Measurements from ENCODE around the gene BFSP1. TPM values are rescaled to one million over a fixed set of nuclear protein-coding genes. Genes with fewer than 3 reads are reported as not detected.

BFSP1 gene
- total and polyA plus RNA-seq, 2 donors from 2014 or later: 1.3 to 2.1 TPM

DNA sequence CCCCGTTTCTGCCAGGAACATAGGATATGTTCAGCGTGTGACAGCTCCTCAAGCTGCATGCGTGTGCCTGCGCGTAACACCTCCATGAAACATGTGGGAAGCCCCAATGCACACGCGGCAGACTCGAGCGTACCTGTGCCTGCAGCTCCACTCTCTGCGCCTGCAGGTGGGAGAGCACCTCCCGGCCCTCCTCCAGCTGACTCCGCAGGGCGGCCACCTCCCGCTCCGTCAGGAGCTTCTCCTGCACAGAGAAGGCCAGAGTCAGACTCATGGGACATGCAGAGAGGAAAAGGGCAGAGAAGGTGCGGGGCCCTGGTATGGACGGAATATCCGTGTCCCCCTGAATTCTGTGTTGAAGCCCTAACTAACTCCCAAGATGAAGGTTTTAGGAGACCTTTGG is 22.4 kb downstream of the BFSP1 start:
- H3K9ac ChIP-seq (ENCODE audit: low read length in 3 of 3): no peak overlapping the region
- TF ChIP-seq, protein P1, sequence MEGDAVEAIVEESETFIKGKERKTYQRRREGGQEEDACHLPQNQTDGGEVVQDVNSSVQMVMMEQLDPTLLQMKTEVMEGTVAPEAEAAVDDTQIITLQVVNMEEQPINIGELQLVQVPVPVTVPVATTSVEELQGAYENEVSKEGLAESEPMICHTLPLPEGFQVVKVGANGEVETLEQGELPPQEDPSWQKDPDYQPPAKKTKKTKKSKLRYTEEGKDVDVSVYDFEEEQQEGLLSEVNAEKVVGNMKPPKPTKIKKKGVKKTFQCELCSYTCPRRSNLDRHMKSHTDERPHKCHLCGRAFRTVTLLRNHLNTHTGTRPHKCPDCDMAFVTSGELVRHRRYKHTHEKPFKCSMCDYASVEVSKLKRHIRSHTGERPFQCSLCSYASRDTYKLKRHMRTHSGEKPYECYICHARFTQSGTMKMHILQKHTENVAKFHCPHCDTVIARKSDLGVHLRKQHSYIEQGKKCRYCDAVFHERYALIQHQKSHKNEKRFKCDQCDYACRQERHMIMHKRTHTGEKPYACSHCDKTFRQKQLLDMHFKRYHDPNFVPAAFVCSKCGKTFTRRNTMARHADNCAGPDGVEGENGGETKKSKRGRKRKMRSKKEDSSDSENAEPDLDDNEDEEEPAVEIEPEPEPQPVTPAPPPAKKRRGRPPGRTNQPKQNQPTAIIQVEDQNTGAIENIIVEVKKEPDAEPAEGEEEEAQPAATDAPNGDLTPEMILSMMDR (IDR thresholded peaks at IDR 0.05; ENCODE audit: borderline replicate concordance, extremely low read depth, insufficient read depth): no peak
- H3K27me3 ChIP-seq (ENCODE audit: control insufficient read depth, insufficient read depth, low read length): no peaks in the 10 kb centered on the region
- peaks cover 0 to 3% (median 0%) of the 10 kb centered on the region in 3 donors for H3K4me1 ChIP-seq (ENCODE audit: control insufficient read depth in 2 of 3, insufficient read depth in 2 of 3, low read depth in 1 of 3, low read length in 3 of 3)
- no peak overlapping the region for H3K4me3 ChIP-seq (ENCODE audit: low read length in 3 of 3)
- intact Hi-C loops (cut with DNase I): loop anchor here (10.0 kb wide), 1 partner anchor 496 kb away; no protein-coding TSS in a partner anchor
- H3K36me3 ChIP-seq (ENCODE audit: control insufficient read depth in 2 of 3, insufficient read depth in 3 of 3, low read length in 3 of 3): no peaks in the 10 kb centered on the region
- FAIRE-seq: no peak
- no peak overlapping the region for H3K27ac ChIP-seq (ENCODE audit: low read depth in 2 of 2, low read length in 2 of 2)
- no peak for DNase-seq
- H3K9me3 ChIP-seq (ENCODE audit: control insufficient read depth in 2 of 3, insufficient read depth in 1 of 3, low read length in 3 of 3): no peaks in the 10 kb centered on the region

DNA sequence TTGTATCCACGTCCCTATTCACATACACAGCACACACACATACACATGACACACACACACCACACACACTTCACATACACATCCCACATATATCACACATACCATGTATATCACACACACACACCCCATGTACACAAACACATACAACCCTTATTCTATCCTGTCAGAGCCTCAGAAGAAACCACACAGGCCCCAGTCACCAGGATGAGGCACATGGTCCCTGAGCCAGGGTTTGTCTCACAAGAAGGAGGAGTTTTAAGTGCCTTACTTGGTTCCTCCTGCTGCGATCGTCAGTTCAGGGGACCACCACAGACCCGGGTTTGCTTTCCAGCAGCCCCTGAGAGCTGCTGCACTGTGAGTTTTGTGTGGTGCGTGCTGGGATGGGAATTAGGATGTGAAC is 23.6 kb downstream of the BFSP1 start:
- TF ChIP-seq, protein P1 (IDR thresholded peaks at IDR 0.05; ENCODE audit: borderline replicate concordance, extremely low read depth, insufficient read depth): no peak
- Histone ChIP-seq H3K9me3 (ENCODE audit: control insufficient read depth in 2 of 3, insufficient read depth in 1 of 3, low read length in 3 of 3) (no peaks in the 10 kb centered on the region), H3K9ac (ENCODE audit: low read length in 3 of 3) (no peak overlapping the region), H3K36me3 (ENCODE audit: control insufficient read depth in 2 of 3, insufficient read depth in 3 of 3, low read length in 3 of 3) (no peaks in the 10 kb centered on the region), H3K4me1 (ENCODE audit: control insufficient read depth in 2 of 3, insufficient read depth in 2 of 3, low read depth in 1 of 3, low read length in 3 of 3) (peaks cover 0 to 3% (median 0%) of the 10 kb centered on the region in 3 donors), H3K27ac (ENCODE audit: low read depth in 2 of 2, low read length in 2 of 2) (no peak overlapping the region), H3K4me3 (ENCODE audit: low read length in 3 of 3) (no peak overlapping the region), H3K27me3 (ENCODE audit: control insufficient read depth, insufficient read depth, low read length) (no peaks in the 10 kb centered on the region)
- FAIRE-seq: no peak
- intact Hi-C loops (cut with DNase I): loop anchor here (10.0 kb wide), 1 partner anchor 497 kb away; no protein-coding TSS in a partner anchor
- DNase-seq: no peak

DNA sequence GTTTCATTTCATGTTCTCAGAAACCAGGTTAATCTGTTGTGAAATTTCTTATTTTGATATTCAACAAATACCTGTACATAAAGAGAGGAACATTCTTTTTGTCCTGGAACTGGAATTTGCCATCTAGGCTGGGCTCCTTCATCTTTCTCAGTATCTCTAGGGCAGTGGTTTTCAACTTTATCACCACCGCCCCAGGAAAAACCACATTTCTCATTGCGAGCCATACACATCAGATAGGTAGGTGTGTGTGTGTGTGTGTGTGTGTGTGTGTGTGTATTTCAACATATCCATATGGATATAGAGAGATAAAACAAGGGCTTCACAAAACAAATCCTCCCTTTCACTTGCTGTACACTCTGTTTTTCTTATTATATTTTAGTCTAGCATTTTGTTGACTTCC is 24.1 kb downstream of the BFSP1 start:
- H3K27me3 ChIP-seq (ENCODE audit: control insufficient read depth, insufficient read depth, low read length): no peaks in the 10 kb centered on the region
- no peak overlapping the region for H3K4me3 ChIP-seq (ENCODE audit: low read length in 3 of 3)
- H3K36me3 ChIP-seq (ENCODE audit: control insufficient read depth in 2 of 3, insufficient read depth in 3 of 3, low read length in 3 of 3): no peaks in the 10 kb centered on the region
- peaks cover 0 to 3% (median 0%) of the 10 kb centered on the region in 3 donors for H3K4me1 ChIP-seq (ENCODE audit: control insufficient read depth in 2 of 3, insufficient read depth in 2 of 3, low read depth in 1 of 3, low read length in 3 of 3)
- H3K9me3 ChIP-seq (ENCODE audit: control insufficient read depth in 2 of 3, insufficient read depth in 1 of 3, low read length in 3 of 3): no peaks in the 10 kb centered on the region
- no peak overlapping the region for H3K27ac ChIP-seq (ENCODE audit: low read depth in 2 of 2, low read length in 2 of 2)
- intact Hi-C loops (cut with DNase I): loop anchor here (10.0 kb wide), 1 partner anchor 498 kb away; no protein-coding TSS in a partner anchor
- DNase-seq (no peak), FAIRE-seq (no peak)
- H3K9ac ChIP-seq (ENCODE audit: low read length in 3 of 3): no peak overlapping the region
- TF ChIP-seq, protein P1 (IDR thresholded peaks at IDR 0.05; ENCODE audit: borderline replicate concordance, extremely low read depth, insufficient read depth): no peak

All from kidney (tissue), 14 donors.